Activated effector memory CD4-positive, alpha-beta T cell treated with Interleukin-2 at 50 U/mL for 16 hours (primary cell): ENCODE data around the gene VPS37D.
"Not testable (repeated sequence)": the region's sequence is repeated elsewhere in the genome, so short reads cannot be mapped to it uniquely, and the experiment has no call there.

Source experiments
- DNase-seq: peaks from one replicate; pipeline ENCODE4 v3.0.0-alpha.2; 2020

The VPS37D gene

DNA sequence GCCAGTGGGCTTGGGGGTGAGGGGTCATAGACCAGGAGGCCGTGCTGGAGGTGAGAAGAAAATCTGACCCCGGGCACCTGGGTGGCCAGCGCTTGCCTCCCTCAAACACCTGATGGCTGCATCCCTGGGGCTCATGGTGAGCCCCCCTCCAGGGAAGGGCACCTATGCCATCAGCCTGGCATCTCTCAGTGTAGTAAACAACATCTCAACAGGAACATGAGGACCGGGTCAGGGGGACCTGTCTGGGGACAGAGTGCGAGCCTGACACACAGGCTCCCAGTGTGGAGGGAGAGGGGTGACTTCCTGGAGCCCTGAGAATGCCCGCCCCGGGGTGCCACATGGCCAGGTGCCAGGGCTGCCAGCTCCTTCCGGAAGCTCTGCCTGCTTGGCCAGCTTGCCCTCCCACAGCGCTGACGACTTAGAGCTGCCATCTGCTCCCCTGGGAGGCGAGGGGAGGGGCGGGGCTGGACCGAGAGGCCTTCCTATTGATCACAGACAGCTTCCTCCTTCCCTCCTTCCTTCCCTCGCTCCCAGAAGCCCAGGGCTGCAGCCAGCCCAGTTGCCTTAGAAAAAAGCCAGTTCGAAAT, 39.5 kb downstream of the VPS37D start:
- no peak for DNase-seq

DNA sequence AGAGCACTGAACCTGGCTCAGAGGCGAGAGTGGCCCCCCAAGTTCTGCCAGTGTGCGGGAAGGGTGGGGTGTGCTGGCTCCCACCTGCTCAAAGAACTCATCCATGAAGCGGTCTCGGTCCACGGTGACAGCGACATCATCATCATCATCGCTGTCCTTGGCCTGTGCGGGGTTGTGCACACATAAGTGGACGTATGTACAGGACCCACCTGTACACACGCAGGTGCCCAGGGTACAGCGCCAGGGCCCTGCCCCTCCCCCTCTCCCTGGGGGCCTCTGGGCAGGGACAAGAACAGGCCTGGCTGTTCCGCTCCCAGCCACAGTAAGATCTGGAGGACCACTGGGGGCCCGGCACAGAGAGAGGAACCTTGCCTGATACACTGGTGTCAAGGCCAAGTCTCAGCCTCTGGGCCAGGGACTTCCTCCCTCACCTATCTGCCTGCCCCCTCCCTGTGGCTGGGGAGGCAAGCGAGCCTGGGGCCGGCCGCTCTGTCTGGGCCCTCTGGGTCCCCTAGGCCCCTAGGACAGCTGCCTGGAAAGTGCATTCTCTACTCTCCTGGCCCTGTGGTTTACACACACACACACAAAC, 41.4 kb downstream of the VPS37D start:
- DNase-seq = no peak

DNA sequence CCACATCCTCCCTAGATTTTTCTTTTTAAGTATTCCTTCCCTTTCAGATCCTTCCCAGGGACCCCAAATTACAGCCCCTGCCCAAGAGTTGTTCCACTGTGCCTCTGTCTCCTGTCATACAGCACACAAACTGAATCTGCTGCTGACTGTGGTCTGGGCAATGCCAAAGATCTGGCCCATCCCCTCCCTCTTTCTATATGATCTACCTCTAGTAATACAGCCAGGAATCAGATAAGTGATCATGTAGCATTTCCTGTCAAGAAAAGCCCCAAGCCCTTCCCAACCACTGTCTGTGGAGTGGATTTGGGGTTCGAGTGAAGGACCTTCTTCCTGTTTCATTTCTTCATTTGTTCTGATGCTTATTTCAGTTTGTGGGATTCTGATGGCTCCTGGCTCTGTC, 45.1 kb downstream of the VPS37D start:
- DNase-seq = no peak

DNA sequence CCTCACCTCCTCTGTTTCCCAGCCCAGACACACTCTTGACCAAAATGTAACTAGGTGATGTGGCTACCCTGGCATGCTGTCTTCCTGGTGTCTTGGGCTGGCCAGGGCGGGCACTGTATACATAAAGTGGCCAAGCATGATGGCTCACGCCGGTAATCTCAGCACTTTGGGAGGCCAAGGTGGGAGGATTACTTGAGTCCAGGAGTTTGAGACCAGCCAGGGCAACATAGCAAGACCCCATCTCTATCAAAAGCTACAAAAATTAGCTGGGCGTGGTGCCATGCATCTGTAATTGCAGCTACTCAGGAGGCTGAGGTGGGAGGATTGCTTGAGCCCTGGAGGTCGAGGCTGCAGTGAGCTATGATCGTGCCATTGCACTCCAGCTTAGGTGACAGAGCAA, 45.7 kb downstream of the VPS37D start:
- not testable (repeated sequence) for DNase-seq

DNA sequence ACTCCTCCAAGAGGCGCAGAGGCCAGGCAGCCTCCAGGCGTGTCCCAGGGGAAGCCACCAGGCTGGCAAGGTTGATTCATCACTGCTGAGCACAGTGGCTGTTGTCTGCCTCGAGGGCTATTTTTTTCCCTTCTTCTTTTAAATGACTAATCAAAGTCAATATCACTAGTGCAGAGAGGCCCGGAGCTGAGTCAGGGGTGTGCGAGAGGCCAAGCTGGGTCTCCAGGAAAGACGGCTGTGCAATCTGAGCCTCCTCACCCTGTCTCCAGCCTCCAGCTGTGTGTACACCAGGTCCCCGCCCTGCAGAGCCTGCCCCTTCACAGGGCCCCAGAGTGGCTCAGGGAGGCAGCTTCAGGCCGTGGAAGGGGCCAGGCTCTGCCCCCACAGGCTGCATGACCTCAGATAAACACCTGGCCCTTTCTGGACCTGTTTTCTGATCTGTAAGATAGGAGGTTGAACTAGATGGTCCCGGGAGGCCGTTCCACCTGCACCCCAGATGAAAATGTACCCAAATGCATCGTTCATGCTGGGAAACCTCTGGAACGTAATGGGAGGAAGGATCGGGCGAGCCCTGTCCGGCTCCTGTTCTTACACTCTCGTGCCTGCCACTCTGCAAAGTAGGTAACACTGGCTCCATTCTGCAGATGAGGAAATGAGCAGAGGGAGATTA, 48.2 kb downstream of the VPS37D start:
- no peak for DNase-seq

DNA sequence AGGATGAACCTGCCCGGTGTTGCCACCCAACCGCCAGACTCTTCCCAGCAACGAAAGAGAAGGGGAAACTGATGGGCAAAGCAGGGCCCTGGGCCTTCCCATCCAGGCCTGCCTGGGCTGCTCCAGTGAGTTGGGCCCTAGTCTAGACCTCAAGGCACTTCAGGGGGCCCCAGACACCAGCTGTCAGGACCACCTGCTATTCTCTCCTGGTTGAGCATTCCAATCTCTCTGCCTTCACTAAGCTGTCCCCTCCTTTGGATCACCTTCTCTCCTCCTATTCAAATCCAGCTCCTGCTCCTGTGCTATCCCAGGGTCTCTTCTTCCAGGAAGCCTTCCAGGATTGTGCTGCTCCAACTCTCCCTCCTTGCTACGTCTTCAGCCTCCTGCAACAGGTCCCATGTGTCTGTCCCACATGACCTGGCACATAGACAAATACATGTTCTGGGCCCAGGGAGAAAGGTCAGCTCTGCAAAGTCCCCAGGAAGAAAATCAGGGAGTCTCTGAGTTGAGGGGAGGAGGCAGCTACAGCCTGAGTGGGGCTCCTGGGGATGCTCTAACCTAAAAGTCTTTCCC, 48.8 kb downstream of the VPS37D start:
- no peak for DNase-seq

DNA sequence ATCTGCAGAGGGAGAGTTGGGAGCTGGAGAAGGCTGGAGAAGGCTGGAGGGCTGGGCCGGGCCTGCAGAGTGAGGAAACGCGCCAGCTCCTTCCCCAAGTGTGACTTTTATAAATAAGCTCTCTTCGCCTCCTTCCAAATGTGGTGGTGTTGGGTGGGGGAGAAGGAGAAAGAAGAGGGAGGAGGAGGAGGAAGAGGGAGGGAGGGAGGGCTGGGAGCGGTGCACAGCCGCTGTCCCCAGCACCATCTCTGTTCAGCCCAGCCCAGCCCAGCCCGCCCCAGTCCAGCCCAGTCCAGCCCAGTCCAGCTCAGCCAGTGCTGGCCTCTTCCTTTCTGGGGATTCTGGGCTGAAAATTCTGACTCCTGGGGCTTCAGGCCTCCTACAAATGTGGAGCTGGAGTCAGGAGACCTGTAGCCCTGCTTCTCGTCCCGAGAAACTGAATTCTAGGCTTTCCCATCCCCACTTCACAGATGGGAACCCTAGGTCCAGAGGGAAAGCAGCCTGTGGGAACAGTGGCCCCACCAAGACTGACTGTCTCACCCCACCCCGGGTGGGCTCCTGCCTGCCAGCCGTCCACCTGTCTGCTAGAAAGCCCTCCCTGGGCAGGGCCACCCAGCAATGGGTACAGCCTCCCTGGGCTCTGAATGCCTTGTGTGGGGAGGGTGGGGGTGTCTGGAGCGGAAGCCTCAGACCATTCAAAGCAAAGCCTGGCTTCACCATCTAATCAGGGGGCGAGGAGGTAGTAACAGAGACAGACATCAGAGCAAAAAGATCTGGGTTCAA, 49.6 kb downstream of the VPS37D start:
- no peak for DNase-seq

DNA sequence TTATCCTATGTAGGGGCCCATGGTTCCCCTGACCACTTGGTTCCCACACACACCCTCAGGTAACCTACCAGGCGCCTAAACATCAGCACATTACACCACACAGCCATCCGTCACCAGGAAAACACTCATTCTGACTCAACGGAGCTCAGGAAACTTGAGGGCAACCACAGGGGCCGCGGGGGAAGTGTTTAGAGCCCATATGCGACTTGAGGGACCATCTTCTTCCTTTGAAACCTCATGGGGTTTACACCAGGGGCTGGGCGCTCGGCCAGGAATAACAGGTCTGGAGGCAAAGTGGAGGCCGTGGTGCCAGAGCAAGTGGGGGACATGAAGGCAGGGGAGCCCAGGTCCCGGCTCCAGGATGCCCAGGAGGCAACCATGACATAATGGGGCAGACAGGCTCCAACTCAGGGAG, 50.4 kb downstream of the VPS37D start:
- peak; percentile 65 for DNase-seq

DNA sequence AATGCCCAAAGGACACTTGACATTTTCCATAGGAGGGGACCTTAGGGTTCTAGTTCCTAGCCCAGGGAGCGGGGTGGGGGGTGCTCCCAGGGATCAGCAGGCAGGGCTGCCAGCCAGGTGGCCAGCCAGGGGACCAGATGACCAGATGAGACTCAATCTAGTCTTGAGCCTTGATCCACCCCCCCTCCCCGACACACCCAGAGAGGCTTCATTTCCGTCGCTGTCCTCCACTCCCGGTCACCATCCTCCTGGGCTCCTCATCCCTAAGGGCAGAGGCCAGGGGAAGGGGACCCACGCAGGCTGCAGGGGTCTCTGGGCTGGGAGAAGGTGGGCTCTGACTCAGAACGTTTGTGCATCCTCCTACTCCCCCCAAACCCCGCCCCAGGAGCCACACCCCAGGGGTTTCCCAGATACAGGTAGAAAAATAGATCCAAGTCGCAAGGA, 50.8 kb downstream of the VPS37D start:
- peak; percentile 6 for DNase-seq

DNA sequence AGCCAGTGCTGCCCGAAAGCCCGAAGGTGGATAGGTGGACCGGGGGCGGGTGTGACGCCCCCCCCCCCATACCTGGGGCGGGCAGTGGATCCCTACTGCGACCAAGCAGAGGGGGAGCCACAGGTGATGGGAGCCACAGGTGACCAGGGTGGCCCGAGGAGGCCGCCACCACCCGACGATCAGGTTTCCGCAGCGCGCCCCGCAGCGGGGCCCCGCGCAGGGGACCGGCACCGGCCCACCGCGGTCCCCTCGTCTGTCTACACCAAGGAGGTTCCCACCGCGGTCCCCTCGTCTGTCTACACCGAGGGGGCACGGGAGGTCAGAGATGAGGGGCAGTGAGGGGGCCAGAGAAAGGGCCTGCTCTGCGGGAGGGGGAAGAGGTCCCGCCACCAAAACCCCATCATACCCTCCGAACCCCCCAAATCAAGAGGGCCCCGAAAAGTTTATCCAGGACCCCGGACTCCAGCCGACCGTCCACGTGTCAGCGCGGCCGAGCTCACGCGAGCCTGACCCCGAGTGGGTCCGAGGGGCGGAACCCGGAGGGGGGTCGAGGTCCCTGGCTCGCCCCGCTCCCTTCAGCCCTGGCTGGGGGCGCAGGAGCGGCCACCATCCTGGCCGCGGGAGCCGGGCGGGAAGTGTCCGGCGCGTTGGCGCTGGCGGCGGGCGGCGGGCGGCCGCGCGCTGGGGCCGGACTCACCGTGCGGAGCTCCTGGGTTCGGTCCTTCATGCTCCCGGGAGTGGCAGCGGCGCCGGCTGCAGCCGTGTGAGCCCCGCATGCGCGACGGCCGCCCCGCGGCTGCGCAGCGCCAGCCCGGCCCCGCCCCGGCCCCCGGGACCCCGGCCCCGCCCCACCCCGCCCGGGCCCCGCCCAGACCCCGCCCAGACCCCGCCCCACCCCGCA, 51.5 kb downstream of the VPS37D start, which contains the start of gene STX1A:
Gene STX1A (minus strand): TSS at position 765 of the 901 bp plus-strand sequence. CDS start 38 bp downstream, at position 727.
- peak; percentile 62 for DNase-seq

DNA sequence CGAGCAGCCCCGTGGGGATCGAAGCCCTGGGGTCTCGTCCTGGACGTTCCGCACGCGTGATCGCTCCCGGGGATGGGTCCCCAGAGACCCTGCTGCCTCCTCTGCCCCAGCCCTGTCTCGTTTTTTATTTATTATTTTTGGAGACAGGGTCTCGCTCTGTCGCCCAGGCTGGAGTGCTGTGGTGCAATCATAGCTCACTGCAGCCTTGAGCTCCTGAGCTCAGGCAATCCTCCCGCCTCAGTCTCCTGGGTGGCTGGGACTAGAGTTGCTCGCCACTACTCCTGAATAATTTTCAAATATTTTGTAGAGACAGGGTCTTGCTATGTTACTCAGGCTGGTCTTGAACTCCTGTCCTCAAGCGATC, 52.2 kb downstream of the VPS37D start:
- no peak for DNase-seq

DNA sequence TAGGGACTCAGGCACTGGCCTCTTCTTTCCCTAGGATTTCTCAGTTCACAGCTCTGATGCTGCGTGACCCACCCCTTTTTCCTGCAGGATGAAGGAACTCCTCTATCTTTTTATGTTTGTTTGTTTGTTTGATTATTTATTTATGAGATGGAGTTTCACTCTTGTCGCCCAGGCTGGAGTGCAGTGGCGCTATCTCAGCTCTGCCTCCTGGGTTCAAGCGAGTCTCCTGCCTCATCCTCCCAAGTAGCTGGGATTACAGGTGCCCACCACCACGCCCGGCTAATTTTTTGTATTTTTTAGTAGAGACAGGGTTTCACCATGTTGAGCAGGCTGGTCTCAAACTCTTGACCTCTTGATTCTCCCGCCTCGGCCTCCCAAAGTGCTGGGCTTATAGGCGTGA, 52.8 kb downstream of the VPS37D start:
- DNase-seq = not testable (repeated sequence)

DNA sequence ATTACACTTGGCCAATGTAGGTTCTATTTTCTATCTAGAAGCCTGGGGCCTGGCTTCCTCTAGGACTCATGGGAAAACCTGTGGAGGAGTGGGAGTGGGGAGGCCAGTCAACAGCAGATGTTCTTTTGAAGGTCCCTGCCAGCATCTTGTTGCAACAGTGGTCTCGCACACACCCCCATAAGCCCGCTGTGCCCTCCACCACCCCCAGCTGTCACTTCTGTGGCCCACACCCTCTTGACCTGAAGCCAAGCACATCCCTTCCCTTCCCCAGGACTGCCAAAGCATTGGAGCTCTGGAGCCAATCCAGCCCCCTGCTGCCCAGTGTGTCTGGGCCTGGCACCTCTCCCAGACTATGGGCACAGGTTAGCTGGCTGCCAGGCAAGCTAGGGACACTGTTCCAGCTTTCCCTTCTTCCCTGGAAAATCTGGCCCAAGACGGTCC, 53.8 kb downstream of the VPS37D start:
- no peak for DNase-seq
